Left lung (tissue), 10 donors: ENCODE data around the gene UBASH3B. TPM values are rescaled to one million over a fixed set of nuclear protein-coding genes. Genes with fewer than 3 reads are reported as not detected.
A peak's percentile ranks its signal among the peaks of the same experiment; 100 is the strongest.

ENCODE experiments used
- ATAC-seq: fragments of 200-7000 bp; cut with Tn5 transposase; one replicate; pipeline ENCODE4 v1.9.1; 2020; ENCODE audit warnings: moderate library complexity
- DNase-seq, 4 donors: peaks; one replicate each; pipeline ENCODE4 v3.0.0-alpha.2; 2013 to 2020
- H3K27ac ChIP-seq, 2 donors: fragments of 200-600 bp; sonication (generic) in 1 of 2; one replicate each; pipeline versions ENCODE4 v1.5.0 to v1.8.0; 2020 to 2021
- H3K27me3 ChIP-seq, 2 donors: fragments of 200-600 bp; sonication (generic) in 1 of 2; one replicate each; pipeline versions ENCODE4 v1.5.0 to v1.8.0; 2020 to 2021
- H3K36me3 ChIP-seq, 2 donors: fragments of 200-600 bp; sonication (generic) in 1 of 2; one replicate each; pipeline versions ENCODE4 v1.5.0 to v1.8.0; 2020 to 2021
- H3K4me1 ChIP-seq, 2 donors: fragments of 200-600 bp; one replicate each; pipeline ENCODE4 v1.8.0; 2021
- H3K4me3 ChIP-seq, 2 donors: fragments of 200-600 bp; sonication (generic) in 1 of 2; one replicate each; pipeline versions ENCODE4 v1.5.0 to v1.8.0; 2020 to 2021; ENCODE audit warnings: mild to moderate bottlenecking in 1 of 2
- H3K9me3 ChIP-seq, 2 donors: fragments of 200-600 bp; sonication (generic) in 1 of 2; one replicate each; pipeline versions ENCODE4 v1.5.0 to v1.8.0; 2020 to 2021
- CTCF ChIP-seq, 2 donors: fragments of 200-600 bp; sonication (generic) in 1 of 2; IDR thresholded peaks; one replicate each; pipeline versions ENCODE4 v1.5.0 to v1.8.0; 2021; ENCODE audit warnings: antibody characterized with exemption in 2 of 2
- intact Hi-C, 2 donors: fragments of 100-400 bp; cut with DNase I; formaldehyde crosslinking; loops; one replicate each; pipeline versions ENCODE4 v1.11.2 to v1.14.2; 2022
- polyA plus RNA-seq, 6 donors: library from polyadenylated mRNA; unstranded; fragments of 120-200 nt; gene quantifications; one replicate each; pipeline ENCODE4 v1.2.1, GENCODE V29; 2013; ENCODE audit not compliant: insufficient read length in 6 of 6
- total RNA-seq, 2 donors: library from RNA; stranded (reverse); fragmentation: NEBNext Ultra II Directional; extraction: Animal tissue kit (Norgen Biotek cat#: 25700); gene quantifications; one replicate each; pipeline ENCODE4 v1.2.1, GENCODE V29; 2021
- donor health status: DM: no; HTN: yes; CAD: no.
- donor health status: DM: no; HTN: no; CAD: no.

UBASH3B gene
- total and polyA plus RNA-seq, 8 donors, result 4.0 to 38.6 (median 5.7) TPM

GRCh38 chr11:122743949-122744348 is 88.4 kb downstream of the UBASH3B start:
- Histone ChIP-seq H3K9me3 (no peaks in the 10 kb centered on the region), H3K27me3 (no peaks in the 10 kb centered on the region), H3K27ac (peak overlapping the region; percentile 13 to 33), H3K36me3 (no peaks in the 10 kb centered on the region), H3K4me3 (no peak overlapping the region), H3K4me1 (peaks cover 26 to 83% of the 10 kb centered on the region in 2 donors)
- TF ChIP-seq CTCF (IDR thresholded peaks at IDR 0.05), result no peak
- intact Hi-C loops, result no loop called here
- ATAC-seq (peak; percentile 30), DNase-seq (peak in 1 of 4 donors; percentile 61)

GRCh38 chr11:122744357-122744756 is 88.8 kb downstream of the UBASH3B start:
- intact Hi-C loops, result no loop called here
- TF ChIP-seq CTCF (IDR thresholded peaks at IDR 0.05), result no peak
- Histone ChIP-seq H3K27me3 (no peaks in the 10 kb centered on the region), H3K4me1 (peaks cover 28 to 87% of the 10 kb centered on the region in 2 donors), H3K9me3 (no peaks in the 10 kb centered on the region), H3K4me3 (no peak overlapping the region), H3K36me3 (no peaks in the 10 kb centered on the region), H3K27ac (peak overlapping the region in 1 of 2 donors; percentile 33)
- DNase-seq (no peak), ATAC-seq (no peak)

- H3K4me1 ChIP-seq, result peaks cover 32 to 95% of the 10 kb centered on the region in 2 donors
- no peak overlapping the region for H3K4me3 ChIP-seq
- no peaks in the 10 kb centered on the region for H3K27me3 ChIP-seq
- no peak overlapping the region for H3K27ac ChIP-seq
- DNase-seq (no peak), ATAC-seq (no peak)
- intact Hi-C loops, result no loop called here
- H3K36me3 ChIP-seq, result no peaks in the 10 kb centered on the region
- TF ChIP-seq CTCF (IDR thresholded peaks at IDR 0.05), result no peak
- H3K9me3 ChIP-seq, result no peaks in the 10 kb centered on the region
These were observed 89.6 kb downstream of the UBASH3B start for GRCh38 chr11:122745111-122745510.

- ATAC-seq, result peak; percentile 19
- H3K27me3 ChIP-seq, result no peaks in the 10 kb centered on the region
- no peaks in the 10 kb centered on the region for H3K9me3 ChIP-seq
- no peaks in the 10 kb centered on the region for H3K36me3 ChIP-seq
- H3K4me3 ChIP-seq, result no peak overlapping the region
- no peak for TF ChIP-seq CTCF (IDR thresholded peaks at IDR 0.05)
- intact Hi-C loops, result no loop called here
- no peak for DNase-seq
- H3K4me1 ChIP-seq, result peaks cover 32 to 91% of the 10 kb centered on the region in 2 donors
- peak overlapping the region in 1 of 2 donors; percentile 30 for H3K27ac ChIP-seq
These were observed 90.5 kb downstream of the UBASH3B start for GRCh38 chr11:122746050-122746478.

- no peak for ATAC-seq
- Histone ChIP-seq H3K4me3 (no peak overlapping the region), H3K4me1 (peaks cover 32 to 84% of the 10 kb centered on the region in 2 donors), H3K27ac (peak overlapping the region in 1 of 2 donors; percentile 30), H3K9me3 (no peaks in the 10 kb centered on the region), H3K36me3 (no peaks in the 10 kb centered on the region), H3K27me3 (no peaks in the 10 kb centered on the region)
- DNase-seq, result no peak
- intact Hi-C loops, result no loop called here
- TF ChIP-seq CTCF (IDR thresholded peaks at IDR 0.05), result no peak
These were observed 91.2 kb downstream of the UBASH3B start for GRCh38 chr11:122746611-122747244.
